Neural progenitor cell (in vitro differentiated cells): Measurements from ENCODE around the gene ADCY3. TPM values are rescaled to one million over a fixed set of nuclear protein-coding genes. Genes with fewer than 3 reads are reported as not detected.
A peak's percentile ranks its signal among the peaks of the same experiment; 100 is the strongest.
"Not testable (repeated sequence)": the region's sequence is repeated elsewhere in the genome, so short reads cannot be mapped to it uniquely, and the experiment has no call there.

Experiments used
- DNase-seq: peaks from one replicate; pipeline ENCODE4 v3.0.0-alpha.2; 2016; ENCODE audit warnings: low spot score
- H2AFZ ChIP-seq: fragments of 200-600 bp; sonication (generic); replicated peaks from 2 replicates; pipeline ENCODE4 v1.6.1; 2016; ENCODE audit warnings: antibody characterized with exemption
- H3F3A ChIP-seq: fragments of 200-600 bp; sonication (generic); 2 replicates; pipeline ENCODE4 v1.6.1; 2016; ENCODE audit warnings: antibody characterized with exemption, low read depth
- H3K27ac ChIP-seq: fragments of 200-600 bp; sonication (generic); 2 replicates; pipeline ENCODE4 v1.5.1; 2016; ENCODE audit warnings: mild to moderate bottlenecking
- H3K27me3 ChIP-seq: fragments of 200-600 bp; sonication (generic); 2 replicates; pipeline ENCODE4 v1.6.1; 2016; ENCODE audit warnings: mild to moderate bottlenecking, moderate library complexity
- H3K36me3 ChIP-seq: fragments of 200-600 bp; sonication (generic); 2 replicates; pipeline ENCODE4 v1.5.1; 2016
- H3K4me1 ChIP-seq: fragments of 200-600 bp; sonication (generic); 2 replicates; pipeline ENCODE4 v1.6.1; 2016; ENCODE audit warnings: mixed run types
- H3K4me2 ChIP-seq: fragments of 200-600 bp; sonication (generic); 2 replicates; pipeline ENCODE4 v1.6.1; 2016
- H3K4me3 ChIP-seq: fragments of 200-600 bp; sonication (generic); 2 replicates; pipeline ENCODE4 v1.5.1; 2016
- H3K79me2 ChIP-seq: fragments of 200-600 bp; sonication (generic); 2 replicates; pipeline ENCODE4 v1.6.1; 2016; ENCODE audit warnings: low read depth
- H3K9ac ChIP-seq: fragments of 200-600 bp; sonication (generic); 2 replicates; pipeline ENCODE4 v1.6.1; 2016
- H3K9me3 ChIP-seq: fragments of 200-600 bp; sonication (generic); 2 replicates; pipeline ENCODE4 v1.5.1; 2016; ENCODE audit warnings: low read depth
- H4K20me1 ChIP-seq: fragments of 200-600 bp; sonication (generic); 2 replicates; pipeline ENCODE4 v1.6.1; 2016; ENCODE audit warnings: low read depth
- H3K27ac Mint-ChIP-seq: 3 replicates; pipeline ENCODE4 v1.8.0; 2021; ENCODE audit warnings: mixed read lengths
- H3K27me3 Mint-ChIP-seq: 2 replicates; pipeline ENCODE4 v1.8.0; 2022; ENCODE audit warnings: low read depth, mild to moderate bottlenecking, inconsistent platforms, moderate library complexity, mixed read lengths; ENCODE audit not compliant: insufficient read depth
- H3K36me3 Mint-ChIP-seq: 3 replicates; pipeline ENCODE4 v1.8.0; 2021; ENCODE audit warnings: mixed read lengths
- H3K4me1 Mint-ChIP-seq: 3 replicates; pipeline ENCODE4 v1.8.0; 2021; ENCODE audit warnings: mixed read lengths
- H3K4me3 Mint-ChIP-seq: 3 replicates; pipeline ENCODE4 v1.8.0; 2021; ENCODE audit warnings: mild to moderate bottlenecking, moderate library complexity, mixed read lengths
- H3K9me3 Mint-ChIP-seq: 3 replicates; pipeline ENCODE4 v1.8.0; 2020; ENCODE audit warnings: mixed read lengths
- EZH2 ChIP-seq: fragments of 200-600 bp; sonication (generic); IDR thresholded peaks from 2 replicates; pipeline ENCODE4 v1.6.1; 2017; ENCODE audit warnings: antibody characterized with exemption, mild to moderate bottlenecking, moderate library complexity
- EZH2phosphoT487 ChIP-seq: fragments of 200-600 bp; sonication (generic); IDR thresholded peaks from 2 replicates; pipeline ENCODE4 v1.6.1; 2017; ENCODE audit warnings: antibody characterized with exemption
- total RNA-seq: library from RNA; depleted of rRNA; stranded (reverse); fragments of >200 nt; gene quantifications from 2 replicates; pipeline ENCODE4 v1.2.3, GENCODE V29; 2015; ENCODE audit warnings: low replicate concordance
- TF ChIP-seq, protein P1 (sequence below): fragments of 200-600 bp; sonication (generic); IDR thresholded peaks from 2 replicates; pipeline ENCODE4 v1.5.1; 2017; ENCODE audit warnings: antibody characterized with exemption, mild to moderate bottlenecking

Gene ADCY3
- total RNA-seq, 1 donor from 2014 or later, result 25.3 TPM

DNA sequence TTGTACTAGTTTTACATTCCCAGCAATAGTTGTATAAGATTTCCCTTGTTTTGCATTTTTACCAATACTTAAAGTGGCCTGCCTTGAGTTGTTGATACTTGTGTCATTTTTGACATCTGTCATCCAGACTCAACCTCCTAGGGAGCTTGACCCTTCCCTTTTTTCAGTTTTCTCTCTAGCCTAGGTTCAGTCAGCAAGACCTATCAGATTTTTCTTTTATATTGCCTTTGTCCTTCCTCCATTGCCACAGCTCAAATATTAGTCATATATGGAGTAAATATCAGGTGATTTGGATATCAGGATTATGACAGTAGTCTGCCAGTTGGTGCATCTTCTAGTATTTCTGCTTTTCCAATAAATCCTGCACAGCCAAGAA lies 113.4 kb downstream of the ADCY3 start:
- H3K79me2 ChIP-seq, result peaks cover 92% of the 10 kb centered on the region
- H3K9ac ChIP-seq, result no peak overlapping the region
- no peak for DNase-seq
- H3K4me1 ChIP-seq, result no peaks in the 10 kb centered on the region
- no peak overlapping the region for H3K4me2 ChIP-seq
- H3K9me3 ChIP-seq, result no peaks in the 10 kb centered on the region
- peaks cover 61% of the 10 kb centered on the region for H3K36me3 Mint-ChIP-seq
- no peak overlapping the region for H3K4me3 ChIP-seq
- H3K27me3 Mint-ChIP-seq, result peaks cover 2% of the 10 kb centered on the region
- H3K27me3 ChIP-seq, result no peaks in the 10 kb centered on the region
- peaks cover 38% of the 10 kb centered on the region for H3K36me3 ChIP-seq
- H3K4me1 Mint-ChIP-seq, result no peaks in the 10 kb centered on the region
- no peaks in the 10 kb centered on the region for H4K20me1 ChIP-seq
- no peaks in the 10 kb centered on the region for H3F3A ChIP-seq
- H3K27ac Mint-ChIP-seq, result no peak overlapping the region
- H3K27ac ChIP-seq, result no peak overlapping the region
- TF ChIP-seq EZH2 (no peak), EZH2phosphoT487 (no peak)
- TF ChIP-seq, protein P1, sequence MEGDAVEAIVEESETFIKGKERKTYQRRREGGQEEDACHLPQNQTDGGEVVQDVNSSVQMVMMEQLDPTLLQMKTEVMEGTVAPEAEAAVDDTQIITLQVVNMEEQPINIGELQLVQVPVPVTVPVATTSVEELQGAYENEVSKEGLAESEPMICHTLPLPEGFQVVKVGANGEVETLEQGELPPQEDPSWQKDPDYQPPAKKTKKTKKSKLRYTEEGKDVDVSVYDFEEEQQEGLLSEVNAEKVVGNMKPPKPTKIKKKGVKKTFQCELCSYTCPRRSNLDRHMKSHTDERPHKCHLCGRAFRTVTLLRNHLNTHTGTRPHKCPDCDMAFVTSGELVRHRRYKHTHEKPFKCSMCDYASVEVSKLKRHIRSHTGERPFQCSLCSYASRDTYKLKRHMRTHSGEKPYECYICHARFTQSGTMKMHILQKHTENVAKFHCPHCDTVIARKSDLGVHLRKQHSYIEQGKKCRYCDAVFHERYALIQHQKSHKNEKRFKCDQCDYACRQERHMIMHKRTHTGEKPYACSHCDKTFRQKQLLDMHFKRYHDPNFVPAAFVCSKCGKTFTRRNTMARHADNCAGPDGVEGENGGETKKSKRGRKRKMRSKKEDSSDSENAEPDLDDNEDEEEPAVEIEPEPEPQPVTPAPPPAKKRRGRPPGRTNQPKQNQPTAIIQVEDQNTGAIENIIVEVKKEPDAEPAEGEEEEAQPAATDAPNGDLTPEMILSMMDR, result no peak
- H3K4me3 Mint-ChIP-seq, result no peak overlapping the region
- H3K9me3 Mint-ChIP-seq, result peaks cover 35% of the 10 kb centered on the region
- no peak overlapping the region for H2AFZ ChIP-seq

DNA sequence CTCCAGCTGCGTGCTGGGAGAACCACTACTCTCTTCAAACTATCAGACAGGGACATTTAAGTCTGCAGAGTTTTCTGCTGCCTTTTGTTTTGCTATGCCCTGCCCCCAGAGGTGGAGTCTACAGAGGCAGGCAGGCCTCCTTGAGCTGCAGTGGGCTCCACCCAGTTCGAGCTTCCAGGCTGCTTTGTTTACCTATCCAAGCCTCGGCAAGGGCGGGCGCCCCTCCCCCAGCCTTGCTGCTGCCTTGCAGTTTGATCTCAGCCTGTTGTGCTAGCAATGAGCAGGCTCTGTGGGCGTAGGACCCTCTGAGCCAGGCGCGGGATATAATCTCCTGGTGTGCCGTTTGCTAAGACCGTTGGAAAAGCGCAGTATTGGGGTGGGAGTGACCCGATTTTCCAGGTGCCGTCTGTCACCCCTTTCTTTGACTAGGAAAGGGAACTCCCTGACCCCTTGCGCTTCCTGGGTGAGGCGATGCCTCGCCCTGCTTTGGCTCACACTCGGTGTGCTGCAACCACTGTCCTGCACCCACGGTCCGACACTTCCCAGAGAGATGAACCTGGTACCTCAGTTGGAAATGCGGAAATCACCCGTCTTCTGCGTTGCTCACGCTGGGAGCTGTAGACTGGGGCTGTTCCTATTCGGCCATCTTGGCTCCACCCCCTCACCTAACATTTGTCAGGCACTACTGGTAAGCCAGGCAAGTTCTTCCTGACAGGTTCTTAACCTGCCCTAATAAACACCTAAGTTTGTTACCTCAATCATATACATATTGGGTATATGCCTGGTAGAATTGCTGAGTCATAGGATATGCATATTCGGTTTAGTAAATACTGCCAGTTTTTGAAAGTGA lies 114.0 kb downstream of the ADCY3 start:
- H3K4me2 ChIP-seq, H3K4me3 ChIP-seq, DNase-seq, H4K20me1 ChIP-seq, H3K9ac ChIP-seq, H3K27ac Mint-ChIP-seq, H3F3A ChIP-seq, H3K4me1 Mint-ChIP-seq, H3K27me3 Mint-ChIP-seq, H3K27me3 ChIP-seq, H2AFZ ChIP-seq, H3K4me1 ChIP-seq, H3K27ac ChIP-seq, H3K9me3 ChIP-seq: not testable (repeated sequence)
- H3K79me2 ChIP-seq, result peaks cover 92% of the 10 kb centered on the region
- peaks cover 41% of the 10 kb centered on the region for H3K36me3 ChIP-seq
- Mint-ChIP-seq H3K4me3 (peak overlapping the region; percentile 55), H3K36me3 (peaks cover 66% of the 10 kb centered on the region), H3K9me3 (peaks cover 37% of the 10 kb centered on the region)

DNA sequence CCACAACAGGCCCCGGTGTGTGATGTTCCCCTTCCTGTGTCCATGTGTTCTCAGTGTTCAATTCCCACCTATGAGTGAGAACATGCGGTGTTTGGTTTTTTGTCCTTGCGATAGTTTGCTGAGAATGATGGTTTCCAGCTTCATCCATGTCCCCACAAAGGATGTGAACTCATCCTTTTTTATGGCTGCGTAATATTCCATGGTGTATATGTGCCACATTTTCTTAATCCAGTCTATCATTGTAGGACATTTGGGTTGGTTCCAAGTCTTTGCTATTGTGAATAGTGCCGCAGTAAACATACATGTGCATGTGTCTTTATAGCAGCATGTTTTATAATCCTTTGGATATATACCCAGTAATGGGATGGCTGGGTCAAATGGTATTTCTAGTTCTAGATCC lies 119.5 kb downstream of the ADCY3 start:
- not testable (repeated sequence) for H3K4me1 ChIP-seq, H3K27me3 Mint-ChIP-seq, H4K20me1 ChIP-seq, H3F3A ChIP-seq, H3K27ac Mint-ChIP-seq, H3K9ac ChIP-seq, H3K27ac ChIP-seq, DNase-seq, H3K4me2 ChIP-seq, H3K9me3 ChIP-seq, H3K4me3 Mint-ChIP-seq, H3K27me3 ChIP-seq, H3K4me1 Mint-ChIP-seq, H2AFZ ChIP-seq, H3K4me3 ChIP-seq
- Mint-ChIP-seq H3K9me3 (peaks cover 48% of the 10 kb centered on the region), H3K36me3 (peaks cover 74% of the 10 kb centered on the region)
- Histone ChIP-seq H3K36me3 (peaks cover 34% of the 10 kb centered on the region), H3K79me2 (peaks cover 92% of the 10 kb centered on the region)

DNA sequence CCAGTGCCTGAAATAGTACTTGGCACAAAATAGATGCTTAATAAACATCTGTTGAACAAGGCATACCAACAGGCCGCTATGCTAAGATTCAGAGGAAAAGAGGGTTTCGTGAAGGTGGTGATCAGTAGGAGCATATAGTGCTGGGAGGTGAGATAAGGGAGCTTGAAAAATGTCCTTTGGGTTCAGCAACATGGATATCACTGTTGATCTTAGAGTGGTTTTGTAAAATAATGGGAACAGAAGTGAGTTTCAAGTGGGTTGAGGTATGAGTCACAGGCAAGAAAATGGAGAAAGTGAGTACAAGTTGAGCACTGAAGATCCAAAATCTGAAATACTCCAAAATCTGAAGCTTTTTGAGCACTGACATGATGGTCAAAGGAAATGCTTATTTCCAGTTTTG lies 122.4 kb downstream of the ADCY3 start:
- H3K9ac ChIP-seq, result no peak overlapping the region
- H3F3A ChIP-seq, result peaks cover 16% of the 10 kb centered on the region
- H3K4me3 Mint-ChIP-seq, result no peak overlapping the region
- H3K9me3 ChIP-seq, result no peaks in the 10 kb centered on the region
- H3K4me1 ChIP-seq, result peaks cover 14% of the 10 kb centered on the region
- H3K4me1 Mint-ChIP-seq, result peaks cover 15% of the 10 kb centered on the region
- H3K36me3 Mint-ChIP-seq, result peaks cover 49% of the 10 kb centered on the region
- DNase-seq, result no peak
- peaks cover 38% of the 10 kb centered on the region for H3K36me3 ChIP-seq
- no peak overlapping the region for H2AFZ ChIP-seq
- peaks cover 87% of the 10 kb centered on the region for H3K79me2 ChIP-seq
- H3K4me3 ChIP-seq, result no peak overlapping the region
- H3K27me3 Mint-ChIP-seq, result peaks cover 2% of the 10 kb centered on the region
- peaks cover 27% of the 10 kb centered on the region for H3K9me3 Mint-ChIP-seq
- no peak overlapping the region for H3K27ac Mint-ChIP-seq
- H3K27me3 ChIP-seq, result no peaks in the 10 kb centered on the region
- no peak overlapping the region for H3K27ac ChIP-seq
- TF ChIP-seq EZH2 (no peak), EZH2phosphoT487 (no peak)
- TF ChIP-seq, protein P1, result no peak
- no peak overlapping the region for H3K4me2 ChIP-seq
- H4K20me1 ChIP-seq, result no peaks in the 10 kb centered on the region
